Measurements from ENCODE around the gene ADORA2B.

- TF ChIP-seq, protein P1, sequence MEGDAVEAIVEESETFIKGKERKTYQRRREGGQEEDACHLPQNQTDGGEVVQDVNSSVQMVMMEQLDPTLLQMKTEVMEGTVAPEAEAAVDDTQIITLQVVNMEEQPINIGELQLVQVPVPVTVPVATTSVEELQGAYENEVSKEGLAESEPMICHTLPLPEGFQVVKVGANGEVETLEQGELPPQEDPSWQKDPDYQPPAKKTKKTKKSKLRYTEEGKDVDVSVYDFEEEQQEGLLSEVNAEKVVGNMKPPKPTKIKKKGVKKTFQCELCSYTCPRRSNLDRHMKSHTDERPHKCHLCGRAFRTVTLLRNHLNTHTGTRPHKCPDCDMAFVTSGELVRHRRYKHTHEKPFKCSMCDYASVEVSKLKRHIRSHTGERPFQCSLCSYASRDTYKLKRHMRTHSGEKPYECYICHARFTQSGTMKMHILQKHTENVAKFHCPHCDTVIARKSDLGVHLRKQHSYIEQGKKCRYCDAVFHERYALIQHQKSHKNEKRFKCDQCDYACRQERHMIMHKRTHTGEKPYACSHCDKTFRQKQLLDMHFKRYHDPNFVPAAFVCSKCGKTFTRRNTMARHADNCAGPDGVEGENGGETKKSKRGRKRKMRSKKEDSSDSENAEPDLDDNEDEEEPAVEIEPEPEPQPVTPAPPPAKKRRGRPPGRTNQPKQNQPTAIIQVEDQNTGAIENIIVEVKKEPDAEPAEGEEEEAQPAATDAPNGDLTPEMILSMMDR (IDR thresholded peaks at IDR 0.05): no peak
- TF ChIP-seq POLR2A (IDR thresholded peaks at IDR 0.05): no peak
Measured at GRCh38 chr17:16002708-16003260, 57.9 kb downstream of the ADORA2B start.
